Neural progenitor cell (in vitro differentiated cells): ENCODE results near the gene RRAS. TPM values are rescaled to one million over a fixed set of nuclear protein-coding genes. Genes with fewer than 3 reads are reported as not detected.

Experiments
- DNase-seq: peaks from one replicate; pipeline ENCODE4 v3.0.0-alpha.2; 2016; ENCODE audit warnings: low spot score
- H2AFZ ChIP-seq: fragments of 200-600 bp; sonication (generic); replicated peaks from 2 replicates; pipeline ENCODE4 v1.6.1; 2016; ENCODE audit warnings: antibody characterized with exemption
- H3F3A ChIP-seq: fragments of 200-600 bp; sonication (generic); 2 replicates; pipeline ENCODE4 v1.6.1; 2016; ENCODE audit warnings: antibody characterized with exemption, low read depth
- H3K27ac ChIP-seq: fragments of 200-600 bp; sonication (generic); 2 replicates; pipeline ENCODE4 v1.5.1; 2016; ENCODE audit warnings: mild to moderate bottlenecking
- H3K27me3 ChIP-seq: fragments of 200-600 bp; sonication (generic); 2 replicates; pipeline ENCODE4 v1.6.1; 2016; ENCODE audit warnings: mild to moderate bottlenecking, moderate library complexity
- H3K36me3 ChIP-seq: fragments of 200-600 bp; sonication (generic); 2 replicates; pipeline ENCODE4 v1.5.1; 2016
- H3K4me1 ChIP-seq: fragments of 200-600 bp; sonication (generic); 2 replicates; pipeline ENCODE4 v1.6.1; 2016; ENCODE audit warnings: mixed run types
- H3K4me2 ChIP-seq: fragments of 200-600 bp; sonication (generic); 2 replicates; pipeline ENCODE4 v1.6.1; 2016
- H3K4me3 ChIP-seq: fragments of 200-600 bp; sonication (generic); 2 replicates; pipeline ENCODE4 v1.5.1; 2016
- H3K79me2 ChIP-seq: fragments of 200-600 bp; sonication (generic); 2 replicates; pipeline ENCODE4 v1.6.1; 2016; ENCODE audit warnings: low read depth
- H3K9ac ChIP-seq: fragments of 200-600 bp; sonication (generic); 2 replicates; pipeline ENCODE4 v1.6.1; 2016
- H3K9me3 ChIP-seq: fragments of 200-600 bp; sonication (generic); 2 replicates; pipeline ENCODE4 v1.5.1; 2016; ENCODE audit warnings: low read depth
- H4K20me1 ChIP-seq: fragments of 200-600 bp; sonication (generic); 2 replicates; pipeline ENCODE4 v1.6.1; 2016; ENCODE audit warnings: low read depth
- H3K27ac Mint-ChIP-seq: 3 replicates; pipeline ENCODE4 v1.8.0; 2021; ENCODE audit warnings: mixed read lengths
- H3K27me3 Mint-ChIP-seq: 2 replicates; pipeline ENCODE4 v1.8.0; 2022; ENCODE audit warnings: low read depth, mild to moderate bottlenecking, inconsistent platforms, moderate library complexity, mixed read lengths; ENCODE audit not compliant: insufficient read depth
- H3K36me3 Mint-ChIP-seq: 3 replicates; pipeline ENCODE4 v1.8.0; 2021; ENCODE audit warnings: mixed read lengths
- H3K4me1 Mint-ChIP-seq: 3 replicates; pipeline ENCODE4 v1.8.0; 2021; ENCODE audit warnings: mixed read lengths
- H3K4me3 Mint-ChIP-seq: 3 replicates; pipeline ENCODE4 v1.8.0; 2021; ENCODE audit warnings: mild to moderate bottlenecking, moderate library complexity, mixed read lengths
- H3K9me3 Mint-ChIP-seq: 3 replicates; pipeline ENCODE4 v1.8.0; 2020; ENCODE audit warnings: mixed read lengths
- CTCF ChIP-seq: fragments of 200-600 bp; sonication (generic); IDR thresholded peaks from 2 replicates; pipeline ENCODE4 v1.5.1; 2017; ENCODE audit warnings: antibody characterized with exemption, mild to moderate bottlenecking
- EZH2 ChIP-seq: fragments of 200-600 bp; sonication (generic); IDR thresholded peaks from 2 replicates; pipeline ENCODE4 v1.6.1; 2017; ENCODE audit warnings: antibody characterized with exemption, mild to moderate bottlenecking, moderate library complexity
- EZH2phosphoT487 ChIP-seq: fragments of 200-600 bp; sonication (generic); IDR thresholded peaks from 2 replicates; pipeline ENCODE4 v1.6.1; 2017; ENCODE audit warnings: antibody characterized with exemption
- total RNA-seq: library from RNA; depleted of rRNA; stranded (reverse); fragments of >200 nt; gene quantifications from 2 replicates; pipeline ENCODE4 v1.2.3, GENCODE V29; 2015; ENCODE audit warnings: low replicate concordance

RRAS gene
- total RNA-seq, 1 donor from 2014 or later, result 9.6 TPM

- no peak overlapping the region for H3K4me3 ChIP-seq
- peaks cover 73% of the 10 kb centered on the region for H3F3A ChIP-seq
- H3K27me3 ChIP-seq, result no peaks in the 10 kb centered on the region
- peaks cover 49% of the 10 kb centered on the region for H3K79me2 ChIP-seq
- DNase-seq, result no peak
- H3K9ac ChIP-seq, result no peak overlapping the region
- no peak overlapping the region for H3K4me2 ChIP-seq
- H3K9me3 ChIP-seq, result no peaks in the 10 kb centered on the region
- Mint-ChIP-seq H3K9me3 (no peaks in the 10 kb centered on the region), H3K4me1 (peaks cover 36% of the 10 kb centered on the region), H3K36me3 (peaks cover 15% of the 10 kb centered on the region), H3K27ac (no peak overlapping the region), H3K4me3 (peak overlapping the region; percentile 74), H3K27me3 (peaks cover 12% of the 10 kb centered on the region)
- H2AFZ ChIP-seq, result no peak overlapping the region
- H3K4me1 ChIP-seq, result peaks cover 14% of the 10 kb centered on the region
- no peaks in the 10 kb centered on the region for H3K36me3 ChIP-seq
- TF ChIP-seq EZH2 (no peak), EZH2phosphoT487 (no peak), CTCF (no peak)
- no peak overlapping the region for H3K27ac ChIP-seq
- peaks cover 67% of the 10 kb centered on the region for H4K20me1 ChIP-seq
Measured at GRCh38 chr19:49687566-49688316, 47.8 kb upstream of the RRAS start.

- no peak overlapping the region for H3K4me3 ChIP-seq
- no peaks in the 10 kb centered on the region for H3K9me3 ChIP-seq
- no peaks in the 10 kb centered on the region for H3K27me3 ChIP-seq
- TF ChIP-seq EZH2phosphoT487 (no peak), EZH2 (no peak), CTCF (no peak)
- H3K9me3 Mint-ChIP-seq, result no peaks in the 10 kb centered on the region
- H3K4me1 Mint-ChIP-seq, result peaks cover 30% of the 10 kb centered on the region
- peaks cover 10% of the 10 kb centered on the region for H3K27me3 Mint-ChIP-seq
- H3F3A ChIP-seq, result peaks cover 79% of the 10 kb centered on the region
- H3K36me3 Mint-ChIP-seq, result peaks cover 18% of the 10 kb centered on the region
- no peak overlapping the region for H3K27ac Mint-ChIP-seq
- H3K27ac ChIP-seq, result no peak overlapping the region
- no peak overlapping the region for H3K4me3 Mint-ChIP-seq
- peaks cover 14% of the 10 kb centered on the region for H3K4me1 ChIP-seq
- peaks cover 49% of the 10 kb centered on the region for H3K79me2 ChIP-seq
- H2AFZ ChIP-seq, result no peak overlapping the region
- no peak overlapping the region for H3K4me2 ChIP-seq
- no peaks in the 10 kb centered on the region for H3K36me3 ChIP-seq
- no peak overlapping the region for H3K9ac ChIP-seq
- DNase-seq, result no peak
- peaks cover 73% of the 10 kb centered on the region for H4K20me1 ChIP-seq
Measured at GRCh38 chr19:49687150-49687549, 47.2 kb upstream of the RRAS start.

GRCh38 chr19:49686503-49687088 lies 46.7 kb upstream of the RRAS start:
- H4K20me1 ChIP-seq, result peaks cover 79% of the 10 kb centered on the region
- H3K4me3 ChIP-seq, result no peak overlapping the region
- H3K9me3 ChIP-seq, result no peaks in the 10 kb centered on the region
- peaks cover 49% of the 10 kb centered on the region for H3K79me2 ChIP-seq
- H3K27me3 Mint-ChIP-seq, result peaks cover 10% of the 10 kb centered on the region
- H3K27ac ChIP-seq, result no peak overlapping the region
- H3K9me3 Mint-ChIP-seq, result no peaks in the 10 kb centered on the region
- H2AFZ ChIP-seq, result no peak overlapping the region
- H3K4me1 ChIP-seq, result peaks cover 14% of the 10 kb centered on the region
- H3K36me3 Mint-ChIP-seq, result peaks cover 18% of the 10 kb centered on the region
- H3K36me3 ChIP-seq, result no peaks in the 10 kb centered on the region
- H3K4me1 Mint-ChIP-seq, result peaks cover 29% of the 10 kb centered on the region
- DNase-seq, result no peak
- H3K4me3 Mint-ChIP-seq, result no peak overlapping the region
- no peaks in the 10 kb centered on the region for H3K27me3 ChIP-seq
- H3K27ac Mint-ChIP-seq, result no peak overlapping the region
- H3K9ac ChIP-seq, result no peak overlapping the region
- no peak overlapping the region for H3K4me2 ChIP-seq
- TF ChIP-seq EZH2phosphoT487, result no peak
- no peak for TF ChIP-seq EZH2
- TF ChIP-seq CTCF, result no peak
- peaks cover 82% of the 10 kb centered on the region for H3F3A ChIP-seq
